Esophagus squamous epithelium (tissue), 4 donors: ENCODE results near the gene GLA.

Source experiments
- CTCF ChIP-seq, 6 experiments: fragments of 450-650 bp in 4 of 6; fragments of 200-600 bp in 2 of 6; sonication (generic) in 2 of 6; IDR thresholded peaks; one replicate each; pipeline ENCODE4 v1.5.1; 2016 to 2019; ENCODE audit warnings: antibody characterized with exemption in 6 of 6, mild to moderate bottlenecking in 4 of 6, moderate library complexity in 4 of 6
- POLR2A ChIP-seq, 4 donors: fragments of 450-650 bp; IDR thresholded peaks; one replicate each; pipeline ENCODE4 v1.6.1; 2017; ENCODE audit warnings: antibody characterized with exemption in 4 of 4, mild to moderate bottlenecking in 4 of 4, moderate library complexity in 3 of 4

- TF ChIP-seq CTCF (IDR thresholded peaks at IDR 0.05) = no peak
- no peak for TF ChIP-seq POLR2A (IDR thresholded peaks at IDR 0.05)
These were observed 1.3 kb upstream of the GLA start for GRCh38 chrX:101409043-101409442.
